GM23338 (cell line): Measurements from ENCODE around the gene CPNE4. TPM values are rescaled to one million over a fixed set of nuclear protein-coding genes. Genes with fewer than 3 reads are reported as not detected.

Source experiments
- ATAC-seq: fragments of 200-7000 bp; cut with Tn5 transposase; 3 replicates; pipeline ENCODE4 v1.9.1; 2020
- DNase-seq: peaks from one replicate; pipeline ENCODE4 v3.0.0-alpha.2; 2015; ENCODE audit warnings: low spot score
- H2AFZ ChIP-seq: fragments of 200-600 bp; sonication (generic); 2 replicates; pipeline ENCODE4 v1.8.0; 2016; ENCODE audit warnings: antibody characterized with exemption, mild to moderate bottlenecking, moderate library complexity
- H3F3A ChIP-seq: fragments of 200-600 bp; sonication (generic); replicated peaks from 2 replicates; pipeline ENCODE4 v1.8.0; 2017; ENCODE audit warnings: antibody characterized with exemption, mixed run types, low read depth
- H3K27ac ChIP-seq: fragments of 200-600 bp; sonication (generic); 2 replicates; pipeline ENCODE4 v1.6.1; 2016; ENCODE audit warnings: low read depth
- H3K27me3 ChIP-seq: fragments of 200-600 bp; sonication (generic); 2 replicates; pipeline ENCODE4 v1.8.0; 2016; ENCODE audit warnings: mild to moderate bottlenecking, mixed run types, moderate library complexity; ENCODE audit not compliant: insufficient read depth
- H3K36me3 ChIP-seq: fragments of 200-600 bp; sonication (generic); 2 replicates; pipeline ENCODE4 v1.8.0; 2016; ENCODE audit warnings: mild to moderate bottlenecking; ENCODE audit not compliant: insufficient read depth
- H3K4me1 ChIP-seq: fragments of 200-600 bp; sonication (generic); 2 replicates; pipeline ENCODE4 v1.8.0; 2016; ENCODE audit warnings: mild to moderate bottlenecking, moderate library complexity; ENCODE audit not compliant: insufficient read depth
- H3K4me2 ChIP-seq: fragments of 200-600 bp; sonication (generic); 2 replicates; pipeline ENCODE4 v1.7.1; 2017; ENCODE audit warnings: mixed run types
- H3K4me3 ChIP-seq: fragments of 200-600 bp; sonication (generic); 2 replicates; pipeline ENCODE4 v1.6.1; 2016; ENCODE audit warnings: mixed run types
- H3K79me2 ChIP-seq: fragments of 200-600 bp; sonication (generic); replicated peaks from 2 replicates; pipeline ENCODE4 v1.8.0; 2017; ENCODE audit warnings: mild to moderate bottlenecking; ENCODE audit not compliant: insufficient read depth
- H3K9me2 ChIP-seq: fragments of 200-600 bp; sonication (generic); 2 replicates; pipeline ENCODE4 v1.8.0; 2017; ENCODE audit not compliant: insufficient read depth
- H4K20me1 ChIP-seq: fragments of 200-600 bp; sonication (generic); replicated peaks from 2 replicates; pipeline ENCODE4 v1.8.0; 2017; ENCODE audit warnings: mild to moderate bottlenecking; ENCODE audit not compliant: insufficient read depth
- H3K27ac Mint-ChIP-seq: 2 replicates; pipeline ENCODE4 v1.8.0; 2020; ENCODE audit warnings: inconsistent platforms, mild to moderate bottlenecking, moderate library complexity, mixed read lengths
- H3K27me3 Mint-ChIP-seq: 3 replicates; pipeline ENCODE4 v1.8.0; 2022; ENCODE audit warnings: low read depth, mild to moderate bottlenecking, moderate library complexity, mixed read lengths, inconsistent platforms; ENCODE audit not compliant: insufficient read depth, poor library complexity
- H3K36me3 Mint-ChIP-seq: 3 replicates; pipeline ENCODE4 v1.8.0; 2021; ENCODE audit warnings: low read depth, mild to moderate bottlenecking, inconsistent platforms, moderate library complexity, mixed read lengths
- H3K4me1 Mint-ChIP-seq: 3 replicates; pipeline ENCODE4 v1.8.0; 2020; ENCODE audit warnings: mild to moderate bottlenecking, inconsistent platforms, mixed read lengths
- H3K4me3 Mint-ChIP-seq: 3 replicates; pipeline ENCODE4 v1.8.0; 2021; ENCODE audit warnings: moderate library complexity, mild to moderate bottlenecking, inconsistent platforms, mixed read lengths
- H3K9me3 Mint-ChIP-seq: 3 replicates; pipeline ENCODE4 v1.8.0; 2020; ENCODE audit warnings: moderate library complexity, mild to moderate bottlenecking, inconsistent platforms, mixed read lengths
- CREB1 ChIP-seq: fragments of 250-450 bp; sonication (Bioruptor Pico); IDR thresholded peaks from 2 replicates; pipeline ENCODE4 v1.5.0; 2020; ENCODE audit warnings: low read depth, mild to moderate bottlenecking, moderate library complexity
- CTCF ChIP-seq, 2 experiments: fragments of 200-600 bp in 1 of 2; sonication (generic) in 1 of 2; conservative IDR thresholded peaks; 2 replicates each; pipeline versions ENCODE4 v1.5.1 to v1.6.1; 2016 to 2017; ENCODE audit warnings: antibody characterized with exemption in 2 of 2, low read depth in 2 of 2, mild to moderate bottlenecking in 2 of 2, moderate library complexity in 1 of 2
- ETS1 ChIP-seq: IDR thresholded peaks from 2 replicates; pipeline ENCODE4 v1.6.1; 2016; ENCODE audit warnings: antibody characterized with exemption
- EZH2 ChIP-seq: fragments of 200-600 bp; sonication (generic); IDR thresholded peaks from one replicate; pipeline ENCODE4 v1.8.0; 2017; ENCODE audit warnings: antibody characterized with exemption, mild to moderate bottlenecking, low read depth; ENCODE audit not compliant: unreplicated experiment
- EZH2phosphoT487 ChIP-seq: fragments of 200-600 bp; sonication (generic); IDR thresholded peaks from one replicate; pipeline ENCODE4 v1.8.1; 2018; ENCODE audit warnings: antibody characterized with exemption; ENCODE audit not compliant: unreplicated experiment
- JUNB ChIP-seq: IDR thresholded peaks from one replicate; pipeline ENCODE4 v1.6.1; 2016; ENCODE audit warnings: antibody characterized with exemption; ENCODE audit not compliant: unreplicated experiment
- NANOG ChIP-seq: IDR thresholded peaks from 2 replicates; pipeline ENCODE4 v1.6.1; 2016; ENCODE audit warnings: antibody characterized with exemption, borderline replicate concordance
- POLR2AphosphoS5 ChIP-seq: IDR thresholded peaks from 2 replicates; pipeline ENCODE4 v1.6.1; 2016; ENCODE audit warnings: antibody characterized with exemption, low read depth
- REST ChIP-seq: IDR thresholded peaks from one replicate; pipeline ENCODE4 v1.6.1; 2018; ENCODE audit warnings: antibody characterized with exemption; ENCODE audit not compliant: unreplicated experiment
- STAT1 ChIP-seq: IDR thresholded peaks from one replicate; pipeline ENCODE4 v1.6.1; 2016; ENCODE audit warnings: antibody characterized with exemption; ENCODE audit not compliant: unreplicated experiment
- ZNF462 ChIP-seq: fragments of 250-450 bp; sonication (Bioruptor Pico); IDR thresholded peaks from 2 replicates; pipeline ENCODE4 v1.5.0; 2020; ENCODE audit warnings: mild to moderate bottlenecking, moderate library complexity
- polyA plus RNA-seq: library from polyadenylated mRNA; unstranded; fragments of >200 nt; fragmentation: Nextera tagmentation; extraction: Ambion mirVana; gene quantifications from 2 replicates; pipeline ENCODE4 v1.2.1, GENCODE V29; 2016
- total RNA-seq: library from RNA; depleted of rRNA; stranded (reverse); fragments of >200 nt; shearing (Covaris generic); gene quantifications from 2 replicates; pipeline ENCODE4 v1.2.3, GENCODE V29; 2014

The CPNE4 gene
- total and polyA plus RNA-seq, 2 experiments from 2014 or later: 2.0 to 6.5 TPM

GRCh38 chr3:132009241-132009640, 25.6 kb downstream of the CPNE4 start:
- ATAC-seq (no peak), DNase-seq (no peak)
- no peak overlapping the region for H3K27ac ChIP-seq
- H3K4me2 ChIP-seq: no peak overlapping the region
- 0 out of 2 replicates have a peak, but pooled peaks cover 5% of the 10 kb centered on the region for H3K4me1 ChIP-seq
- Mint-ChIP-seq H3K27ac (no peak overlapping the region), H3K4me1 (peaks cover 24% of the 10 kb centered on the region), H3K9me3 (no peaks in the 10 kb centered on the region), H3K36me3 (no peaks in the 10 kb centered on the region), H3K27me3 (peaks cover 1% of the 10 kb centered on the region), H3K4me3 (no peak overlapping the region)
- no peaks in the 10 kb centered on the region for H3K36me3 ChIP-seq
- H2AFZ ChIP-seq: no peak overlapping the region
- no peak overlapping the region for H3K4me3 ChIP-seq
- H3F3A ChIP-seq: no peaks in the 10 kb centered on the region
- TF ChIP-seq CREB1 (no peak), EZH2phosphoT487 (no peak), STAT1 (no peak), ZNF462 (CRISPR knock-in tag) (no peak), POLR2AphosphoS5 (no peak), ETS1 (no peak), NANOG (no peak), EZH2 (no peak), CTCF (conservative IDR thresholded peaks at IDR 0.05; ENCODE audit: low read depth in 2 of 2) (no peak), JUNB (no peak), REST (no peak)
- H3K27me3 ChIP-seq: no peaks in the 10 kb centered on the region
- no peaks in the 10 kb centered on the region for H3K79me2 ChIP-seq
- no peaks in the 10 kb centered on the region for H3K9me2 ChIP-seq
- H4K20me1 ChIP-seq: no peaks in the 10 kb centered on the region
